Hippocampal formation (tissue), 2 donors: ENCODE measurements around the gene ZC3H18.

ENCODE experiments used
- DNase-seq, 2 donors: peaks; one replicate each; lab custom pipeline; 2025; lab: John Stamatoyannopoulos, UW

Gene ZC3H18

DNA sequence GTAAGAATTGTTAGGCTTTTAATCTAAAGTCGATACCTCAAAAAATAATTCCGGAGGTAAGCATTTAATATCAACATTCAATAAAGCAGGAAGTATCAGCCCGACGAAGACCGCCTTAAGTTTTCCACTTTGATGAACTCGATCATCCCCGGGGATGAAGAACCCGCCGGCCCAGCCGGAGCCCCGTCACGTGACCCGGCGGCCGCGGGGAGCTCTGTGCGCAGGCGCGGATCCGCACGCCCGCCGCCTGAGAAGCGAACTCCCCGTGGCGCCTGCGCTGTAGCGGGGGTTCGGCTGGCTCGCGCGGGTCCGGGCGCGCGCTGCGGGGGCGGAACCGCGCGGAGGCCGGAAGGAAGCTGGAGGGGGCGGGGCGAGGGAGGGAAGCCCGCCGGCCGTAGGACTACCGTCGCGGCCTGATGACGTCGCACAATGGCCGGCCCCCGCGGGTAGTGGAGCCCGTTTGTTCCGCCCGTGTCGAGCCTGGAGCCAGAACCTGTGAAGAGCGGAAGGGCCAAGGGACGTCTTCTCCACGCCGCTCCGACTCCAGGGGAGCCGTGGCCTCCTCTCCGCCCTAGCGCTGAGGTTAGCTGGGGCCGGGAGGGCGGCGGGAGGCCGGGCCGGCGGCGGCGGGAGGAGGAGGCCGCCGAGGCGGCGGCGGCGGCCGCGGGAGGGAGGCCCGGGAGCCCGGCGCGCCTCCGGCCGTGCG is at the start of gene ZC3H18:
Gene ZC3H18 (plus strand): TSS at position 419 of the 706 bp plus-strand sequence. CDS start 6,721 bp downstream, outside the sequence.
- peak; percentile 88 to 92 for DNase-seq

DNA sequence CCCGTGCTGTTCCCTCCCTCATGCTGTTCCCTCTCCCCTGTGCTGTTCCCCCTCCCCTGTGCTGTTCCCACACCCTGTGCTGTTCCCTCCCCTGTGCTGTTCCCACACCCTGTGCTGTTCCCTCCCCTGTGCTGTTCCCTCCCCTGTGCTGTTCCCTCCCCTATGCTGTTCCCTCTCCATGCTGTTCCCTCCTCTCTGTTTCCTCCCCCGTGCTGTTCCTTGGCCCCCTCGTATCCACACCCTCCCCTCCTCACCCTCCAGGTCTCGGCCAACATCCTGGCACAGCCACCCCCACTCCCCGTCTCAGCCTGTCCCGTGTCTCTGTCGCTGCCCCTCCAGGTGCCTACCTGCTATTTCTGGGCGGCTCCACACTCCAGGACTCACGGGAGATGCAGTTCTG is 48.5 kb upstream of the ZC3H18 start:
- no peak for DNase-seq

DNA sequence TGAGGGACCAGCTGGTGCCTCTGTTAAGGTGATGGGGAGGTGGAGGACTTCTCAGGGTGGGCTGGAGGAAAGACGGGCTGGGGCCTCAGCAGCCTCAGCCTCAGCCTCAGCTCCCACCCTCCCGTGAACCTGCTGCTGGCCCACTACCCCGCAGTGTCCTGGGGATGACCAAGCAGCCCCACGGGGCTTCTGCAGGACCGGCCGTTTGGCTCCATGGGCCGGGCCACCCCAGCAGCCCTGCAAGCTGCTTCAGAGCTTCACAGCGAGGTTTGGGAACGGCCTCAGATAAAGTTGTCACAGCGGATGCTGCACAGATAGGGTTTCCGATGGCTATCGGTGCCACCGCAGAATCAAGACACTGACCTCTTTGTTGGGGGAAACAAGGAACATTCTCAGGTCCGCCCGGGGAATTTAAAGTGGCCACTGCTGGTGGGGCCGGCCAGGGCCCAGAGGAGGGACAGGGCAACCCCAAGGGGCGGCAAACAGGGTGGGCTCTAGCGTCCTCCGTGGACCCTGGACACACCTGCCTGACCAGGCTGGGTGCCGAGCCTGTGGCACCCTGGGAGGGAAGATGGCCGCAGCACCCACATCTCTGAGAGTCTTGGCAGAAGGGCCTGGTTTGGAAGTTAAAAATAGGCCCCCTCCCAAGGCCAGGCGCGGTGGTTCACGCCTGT is 47.8 kb upstream of the ZC3H18 start:
- DNase-seq = no peak

DNA sequence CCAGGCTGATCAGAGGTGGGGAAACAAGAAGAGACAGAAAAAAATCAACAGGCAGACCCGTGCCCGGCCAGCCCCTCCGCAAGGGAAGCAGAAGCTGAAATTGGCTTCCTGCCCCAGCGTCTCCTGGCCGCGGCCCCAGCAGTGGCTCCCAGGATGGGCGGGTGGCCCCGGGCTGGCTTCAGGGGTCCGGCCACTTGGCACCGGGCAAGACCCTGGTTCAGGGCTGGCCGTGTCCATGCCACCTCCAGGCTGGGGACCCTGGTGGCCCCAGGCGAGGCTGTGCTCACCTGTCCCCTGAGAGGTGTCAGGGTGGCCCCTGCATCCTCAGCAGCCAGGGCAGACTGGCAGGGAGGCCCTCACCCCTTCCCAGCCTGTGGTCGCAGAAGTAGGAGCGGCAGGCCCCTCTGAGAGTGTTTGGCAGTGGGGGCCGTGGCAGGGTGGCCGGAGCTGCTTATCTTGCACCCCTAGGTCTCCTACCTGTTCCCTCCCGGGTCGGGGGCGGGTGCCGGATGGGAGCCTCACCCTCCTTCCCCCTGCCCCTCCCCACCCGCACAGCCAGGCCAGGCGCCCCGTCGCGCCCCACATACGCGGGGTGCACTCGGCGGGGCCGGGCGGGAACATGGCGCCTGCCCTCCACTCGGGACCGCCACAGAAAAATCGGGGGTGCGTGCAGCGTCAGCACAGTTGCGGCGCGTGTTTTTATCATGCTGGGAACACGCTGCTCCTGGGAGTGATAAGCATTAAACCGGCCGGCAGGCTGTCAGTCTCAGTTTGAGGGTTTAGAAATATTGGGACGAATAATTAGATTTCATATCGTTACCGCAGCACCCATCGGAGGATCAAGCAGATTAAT is 46.7 kb upstream of the ZC3H18 start:
- DNase-seq = no peak

DNA sequence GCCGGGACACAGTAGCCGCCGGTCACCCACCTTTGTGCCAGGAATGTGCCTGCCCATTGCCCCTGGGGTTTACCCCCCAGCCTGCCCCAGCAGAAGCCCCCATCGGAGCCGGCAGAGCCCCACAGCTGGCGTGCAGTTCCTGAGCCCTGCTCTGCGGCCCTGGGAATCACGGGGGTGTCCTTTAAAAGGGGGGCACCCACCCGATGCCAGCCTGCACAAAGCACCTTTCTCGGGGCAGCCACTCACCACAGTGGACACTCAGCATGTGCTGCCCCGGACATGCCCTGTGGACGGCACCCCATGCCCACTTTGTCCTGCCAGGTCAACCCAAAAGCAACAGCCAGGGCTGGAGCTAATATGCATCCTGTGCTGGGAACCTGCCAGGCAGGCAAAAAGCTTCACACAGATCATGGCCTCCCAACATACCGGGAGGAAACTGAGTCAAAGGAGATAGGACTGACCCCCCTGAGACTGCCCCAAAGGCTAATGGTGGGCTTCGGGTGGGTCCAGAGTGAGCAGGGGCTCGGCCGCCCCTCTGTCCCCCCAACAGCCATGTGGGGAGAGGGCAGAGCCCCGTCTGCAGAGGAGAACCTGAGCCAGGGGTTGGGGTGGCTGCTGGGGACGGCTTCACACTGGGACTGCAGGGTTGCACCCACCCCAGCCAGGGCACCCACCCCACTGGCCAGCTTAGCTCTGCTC is 45.8 kb upstream of the ZC3H18 start:
- no peak for DNase-seq

DNA sequence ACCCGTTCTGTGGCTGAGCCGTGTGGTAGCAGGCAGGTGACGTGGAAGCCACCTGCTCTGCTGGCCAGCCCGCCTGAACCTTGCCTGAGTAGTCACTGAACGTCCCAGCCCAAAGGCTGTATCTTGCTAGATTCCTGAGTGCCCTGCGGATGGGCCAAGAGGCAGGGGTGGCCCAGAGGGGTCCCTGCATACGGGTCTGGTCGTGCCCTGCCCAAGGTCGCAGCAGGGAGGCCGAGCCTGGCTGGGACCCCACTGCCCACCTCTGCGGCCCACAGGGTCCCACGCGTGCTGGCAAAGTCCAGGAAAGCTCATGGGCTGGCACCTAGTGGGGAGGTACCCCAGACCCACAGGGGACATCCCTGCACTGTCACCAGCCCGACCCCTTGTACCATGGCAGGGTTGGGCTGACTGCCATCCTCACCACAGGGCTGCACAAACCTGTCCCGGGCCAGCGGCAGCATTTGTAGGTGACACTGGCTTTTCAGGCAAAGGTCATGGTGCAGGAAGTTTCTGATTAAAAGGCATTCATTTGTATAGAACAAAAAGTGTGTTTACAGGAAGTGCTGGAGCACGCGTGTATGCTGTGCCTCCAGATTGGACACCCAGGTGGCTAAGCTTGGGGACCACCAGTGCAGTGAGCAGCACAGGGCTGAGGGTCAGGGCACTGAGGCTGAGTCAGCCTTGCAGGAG is 45.1 kb upstream of the ZC3H18 start:
- DNase-seq = no peak

DNA sequence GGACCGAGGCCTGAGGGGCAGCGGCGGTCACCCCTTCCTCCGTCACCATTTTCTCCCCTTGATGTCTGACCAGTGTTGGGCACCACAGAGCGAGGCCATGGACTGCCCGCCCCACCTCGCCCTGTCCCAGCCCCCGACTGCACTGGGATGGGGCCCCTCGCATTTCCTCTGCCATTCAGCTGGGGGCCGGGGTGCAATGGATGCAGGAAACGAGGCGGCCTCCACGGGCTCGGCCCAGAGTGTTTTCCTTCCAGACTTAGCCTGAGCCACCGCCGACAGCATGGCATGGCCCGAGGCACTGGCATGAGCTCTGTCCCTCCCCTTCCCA is 44.6 kb upstream of the ZC3H18 start:
- DNase-seq = no peak

DNA sequence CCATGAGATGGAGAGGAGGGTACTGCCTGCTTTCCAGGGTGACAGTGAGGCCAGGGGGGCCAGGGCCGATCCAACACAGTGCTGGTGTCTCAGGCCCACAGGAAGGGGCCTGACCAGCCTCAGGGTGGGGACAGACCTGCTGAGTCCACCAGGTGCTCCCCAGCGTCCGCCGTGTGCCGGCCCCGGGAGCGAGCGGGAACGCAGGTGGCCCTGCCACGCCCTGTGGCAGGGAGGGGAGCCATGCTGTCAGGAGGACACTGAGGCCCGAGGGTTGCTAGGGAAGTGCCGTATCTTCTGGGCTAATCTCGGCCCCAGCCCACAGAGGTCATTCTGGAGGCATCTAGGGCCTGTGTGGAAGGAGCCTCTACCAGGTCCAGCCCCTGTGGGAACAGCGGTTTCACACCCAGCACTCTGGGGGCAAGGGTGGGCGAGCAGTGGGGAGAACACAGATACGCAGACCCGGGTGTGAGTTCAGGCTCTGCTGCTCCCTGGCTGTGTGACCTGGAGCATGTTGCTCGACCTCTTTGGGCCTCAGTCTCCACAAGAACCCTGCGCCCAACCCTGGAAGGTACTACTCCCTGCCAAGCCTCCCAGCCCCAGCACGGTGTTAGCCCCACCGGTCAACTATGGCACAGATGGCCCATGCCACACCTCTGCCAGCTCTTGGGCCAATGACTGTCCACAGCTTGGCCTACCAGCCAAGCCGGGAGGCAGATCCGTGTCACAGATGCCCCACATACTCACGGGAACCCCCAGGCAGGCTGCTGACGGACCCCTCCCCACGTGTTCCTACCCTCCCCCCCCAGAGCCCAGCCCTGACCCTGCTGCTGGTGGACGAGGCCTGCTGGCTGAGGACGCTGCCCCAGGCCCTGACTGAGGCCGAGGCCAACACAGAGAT is 43.9 kb upstream of the ZC3H18 start:
- DNase-seq = no peak

DNA sequence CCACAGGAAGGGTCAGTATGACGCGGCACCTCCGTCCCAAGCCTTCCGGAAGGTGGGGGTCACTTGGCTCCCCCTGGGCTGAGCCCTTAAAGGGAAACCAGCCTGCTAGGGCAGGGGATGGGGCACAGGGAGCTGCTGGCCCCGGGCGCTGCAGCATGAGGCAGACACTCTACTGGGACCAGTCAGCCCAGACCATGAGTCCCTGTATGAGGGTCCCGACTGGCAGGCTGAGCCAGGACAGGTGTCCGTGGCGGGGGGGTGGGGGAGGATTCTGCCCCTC is 43.4 kb upstream of the ZC3H18 start:
- DNase-seq = no peak

DNA sequence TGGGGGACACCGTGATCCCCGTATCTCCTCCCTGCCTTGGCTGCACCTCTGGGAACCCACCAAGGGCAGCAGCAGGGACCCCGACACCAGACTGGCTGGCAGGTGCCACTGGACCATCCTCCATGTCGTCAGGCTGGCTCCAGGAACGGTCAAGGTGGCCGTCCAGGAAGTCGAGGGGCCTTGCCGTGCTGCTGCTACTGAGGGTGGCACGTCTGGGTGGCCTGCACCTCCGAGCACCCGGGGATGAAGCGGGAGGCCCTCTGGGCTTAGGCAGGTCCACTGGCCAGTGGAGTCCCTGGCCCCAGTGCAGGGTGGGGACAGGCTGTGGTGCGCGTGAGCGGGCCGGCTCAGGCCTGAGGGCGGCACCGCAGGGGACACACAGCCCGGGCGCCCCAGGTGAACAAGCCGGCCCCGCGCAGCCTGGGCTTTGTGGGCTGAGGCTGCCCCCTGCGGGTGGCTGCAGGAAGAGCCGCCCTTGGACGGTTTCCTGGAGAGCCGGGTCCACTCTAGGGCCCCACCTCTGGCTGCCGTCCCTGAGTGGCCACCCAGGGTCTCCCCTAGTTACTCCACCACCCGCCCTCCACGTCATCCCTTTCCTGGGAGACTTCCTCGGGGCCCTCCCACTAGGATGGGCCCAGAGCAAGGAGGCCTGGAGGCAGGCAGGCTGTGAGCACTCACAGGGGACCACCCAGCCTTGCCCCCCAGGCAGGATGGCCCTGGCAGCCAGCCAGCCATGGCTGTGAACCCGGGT is 42.8 kb upstream of the ZC3H18 start:
- peak; percentile 25 to 41 for DNase-seq

DNA sequence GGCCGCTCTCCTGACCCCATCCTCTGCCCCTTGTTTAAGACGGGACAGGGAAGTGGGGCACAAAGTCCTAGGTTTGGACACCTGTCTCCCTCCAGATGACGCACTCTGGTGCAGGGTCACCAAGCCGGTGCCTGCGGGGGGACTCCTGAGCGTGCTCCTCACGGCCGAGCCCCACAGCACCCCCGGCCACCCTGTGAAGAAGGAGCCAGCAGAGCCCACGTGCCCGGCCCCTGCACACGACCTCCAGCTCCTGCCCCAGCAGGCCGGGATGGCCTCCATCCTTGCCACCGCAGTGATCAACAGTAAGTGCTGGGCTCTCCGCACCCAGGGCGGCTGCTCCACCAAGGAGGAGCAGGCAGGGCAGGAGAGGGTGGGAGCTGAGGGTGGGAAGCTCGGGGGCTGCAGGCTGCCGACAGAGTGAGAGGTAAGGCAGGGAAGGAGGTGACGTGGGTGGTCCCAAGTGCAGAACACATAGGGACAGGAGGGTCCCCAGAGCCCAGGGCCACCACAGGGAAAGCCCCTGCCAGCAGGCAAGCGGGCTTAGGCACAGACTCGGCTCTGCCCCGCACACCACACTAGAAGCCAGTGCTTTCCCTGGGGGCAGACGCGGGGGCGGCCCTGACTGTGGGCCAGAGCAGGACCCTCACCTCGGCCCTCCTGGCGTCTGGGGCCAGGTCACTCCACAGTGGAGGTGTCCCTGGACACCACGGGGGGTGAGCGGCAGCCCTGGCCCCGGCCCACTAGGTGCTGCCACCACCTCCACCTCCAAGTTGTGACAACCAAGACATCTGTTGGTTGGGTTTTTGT is 42.1 kb upstream of the ZC3H18 start:
- DNase-seq = no peak

DNA sequence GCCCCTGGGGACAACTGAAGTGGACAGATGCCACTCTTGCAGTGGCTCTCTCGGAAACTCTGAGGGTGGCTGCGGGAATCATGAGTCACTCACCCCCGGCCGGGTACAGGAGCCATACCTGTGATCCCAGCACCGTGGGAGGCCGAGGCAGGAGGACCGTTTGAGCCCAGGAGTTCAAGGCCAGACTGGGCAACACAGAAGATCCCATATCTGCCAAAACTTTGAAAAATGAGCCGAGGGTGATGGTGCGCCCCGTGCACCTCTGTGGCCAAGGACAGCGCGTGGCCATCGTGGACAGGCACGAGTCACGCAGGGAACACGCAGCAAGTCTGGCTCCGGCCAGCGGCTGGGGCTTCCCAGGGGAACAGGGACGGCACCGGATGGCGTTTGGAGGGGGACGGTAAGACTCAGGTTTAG is 41.3 kb upstream of the ZC3H18 start:
- DNase-seq = no peak

DNA sequence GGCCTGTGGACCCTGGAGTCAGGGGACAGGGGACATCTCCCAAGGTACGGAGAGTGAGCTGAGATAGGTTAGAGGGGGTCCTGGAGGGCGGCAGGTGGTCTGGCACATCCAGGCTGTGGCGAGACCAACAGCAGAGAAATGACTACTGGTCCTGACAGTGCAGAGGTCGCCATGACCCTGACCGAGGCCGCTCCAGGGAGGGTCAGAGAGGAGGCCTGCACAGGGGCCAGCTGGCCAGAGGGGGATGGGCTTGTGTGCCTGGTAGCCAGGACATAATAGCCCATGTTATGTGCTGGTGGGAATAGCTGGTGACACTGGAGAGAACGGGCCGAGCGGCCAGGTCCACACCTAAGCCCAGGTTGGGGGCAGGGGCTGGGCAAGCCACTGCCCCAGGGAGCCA is 40.6 kb upstream of the ZC3H18 start:
- DNase-seq = no peak

DNA sequence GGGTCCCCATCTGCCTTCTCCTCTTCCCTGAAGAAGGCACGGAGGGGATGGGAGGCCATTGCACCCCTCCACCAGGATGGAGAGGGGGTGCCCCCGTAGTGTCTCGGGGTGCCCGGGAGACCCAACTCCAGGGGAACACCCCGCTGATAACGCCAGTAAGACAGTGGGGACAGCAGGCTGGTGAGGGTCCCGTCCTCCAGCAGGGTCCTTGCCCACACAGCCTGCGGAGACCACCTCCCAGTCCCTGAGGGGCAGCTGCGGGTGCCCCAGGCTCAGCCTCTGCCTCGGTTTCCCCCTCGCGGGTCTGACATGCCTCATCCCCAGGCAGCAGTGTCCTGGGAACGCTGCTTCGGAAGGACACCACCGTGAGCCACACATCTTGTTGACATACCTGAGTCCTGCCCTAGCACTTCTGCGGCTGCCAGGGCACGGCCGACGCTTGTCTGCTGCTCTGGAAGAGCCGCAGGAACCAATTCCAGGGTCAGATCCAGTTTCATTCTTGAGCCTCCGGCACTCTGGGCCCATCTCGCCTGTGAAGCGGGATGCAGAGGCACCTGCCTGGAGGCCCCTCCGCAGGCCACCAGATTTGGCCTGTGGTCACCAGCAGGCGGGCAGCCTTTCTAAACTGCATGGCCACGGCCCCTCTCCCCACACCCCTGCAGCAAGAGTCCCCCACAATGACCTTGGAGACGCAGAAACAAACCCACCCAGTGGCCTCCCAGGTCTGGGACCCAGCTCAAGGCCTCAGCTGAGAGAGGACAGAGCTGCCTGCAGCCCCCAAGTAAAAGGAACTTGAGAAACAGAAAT is 39.9 kb upstream of the ZC3H18 start:
- no peak for DNase-seq

DNA sequence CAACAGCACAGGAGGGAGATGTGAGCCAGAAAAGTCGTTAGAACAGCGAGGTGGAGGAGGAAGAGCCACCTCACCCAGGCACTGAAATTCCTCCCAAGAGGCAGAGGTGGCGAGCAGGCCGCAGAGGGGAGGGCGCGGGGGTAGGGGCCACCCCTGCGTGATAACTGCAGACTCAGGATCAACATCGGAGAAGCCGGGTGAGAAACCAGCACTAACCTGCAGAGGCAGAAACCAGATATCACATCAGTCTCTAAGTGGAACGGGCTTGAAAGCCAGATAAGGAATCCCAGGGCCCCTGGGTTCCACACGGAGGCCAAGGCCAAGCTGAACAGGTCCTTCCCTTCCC is 39.4 kb upstream of the ZC3H18 start:
- no peak for DNase-seq

DNA sequence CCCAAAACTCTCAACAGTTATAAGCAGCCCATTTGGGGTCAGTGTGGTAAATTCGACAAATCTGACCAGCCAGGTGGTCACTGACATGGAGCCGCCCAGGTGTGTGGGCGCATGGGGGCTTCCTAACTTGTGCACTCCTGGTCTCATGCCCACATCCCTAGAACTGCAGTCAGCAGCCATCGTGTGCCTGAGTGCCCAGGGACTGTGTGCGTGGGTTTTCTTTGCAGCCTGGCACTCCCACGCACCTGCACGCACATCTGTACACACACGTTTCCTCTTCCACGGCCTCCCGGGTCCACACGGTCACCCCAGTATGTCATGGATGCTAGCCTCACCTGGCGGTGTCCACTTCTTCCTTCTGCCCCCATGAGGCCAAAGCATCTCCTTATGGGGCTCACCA is 38.9 kb upstream of the ZC3H18 start:
- DNase-seq = no peak

DNA sequence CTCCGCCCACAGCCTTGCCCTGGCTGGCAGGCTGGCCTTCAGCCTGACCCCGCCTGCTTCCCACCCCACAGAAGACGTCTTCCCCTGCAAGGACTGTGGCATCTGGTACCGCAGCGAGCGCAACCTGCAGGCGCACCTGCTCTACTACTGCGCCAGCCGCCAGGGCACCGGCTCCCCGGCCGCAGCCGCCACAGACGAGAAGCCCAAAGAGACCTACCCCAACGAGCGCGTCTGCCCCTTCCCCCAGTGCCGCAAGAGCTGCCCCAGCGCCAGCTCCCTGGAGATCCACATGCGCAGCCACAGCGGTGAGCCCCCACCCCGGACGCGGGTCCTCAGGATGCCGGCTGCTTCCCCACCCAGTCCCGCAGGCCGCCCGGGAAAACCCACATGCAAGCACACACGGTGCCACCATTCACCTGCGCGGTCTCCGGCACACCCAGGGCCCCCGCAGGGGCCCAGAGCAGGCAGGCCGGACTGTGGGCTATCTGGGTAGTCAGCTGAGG is 38.2 kb upstream of the ZC3H18 start:
- DNase-seq = no peak
